Muscle of leg (tissue), 11 donors: Measurements from ENCODE around the gene FUBP1. TPM values are rescaled to one million over a fixed set of nuclear protein-coding genes. Genes with fewer than 3 reads are reported as not detected.

Source experiments
- DNase-seq: peaks from one replicate; pipeline ENCODE4 v3.0.0; 2013
- H3K27ac ChIP-seq: one replicate; pipeline ENCODE4 v1.5.1; 2013; ENCODE audit warnings: mild to moderate bottlenecking, low read length, control low read depth
- H3K27me3 ChIP-seq: one replicate; pipeline ENCODE4 v1.6.1; 2013; ENCODE audit warnings: low read length; ENCODE audit not compliant: control insufficient read depth, insufficient read depth
- H3K36me3 ChIP-seq: one replicate; pipeline ENCODE4 v1.6.1; 2013; ENCODE audit warnings: low read length; ENCODE audit not compliant: control insufficient read depth, insufficient read depth
- H3K4me1 ChIP-seq: one replicate; pipeline ENCODE4 v1.6.1; 2013; ENCODE audit warnings: low read length; ENCODE audit not compliant: control insufficient read depth, insufficient read depth
- H3K4me3 ChIP-seq: one replicate; pipeline ENCODE4 v1.5.1; 2013; ENCODE audit warnings: low read length, control low read depth
- H3K9me3 ChIP-seq: replicated peaks from 2 replicates; pipeline ENCODE4 v1.6.1; 2013; ENCODE audit warnings: low read depth, low read length; ENCODE audit not compliant: control insufficient read depth
- WGBS: methylation state at CpG from one replicate; pipeline ENCODE4 v1.1.5; 2013; ENCODE audit warnings: missing lambda C conversion rate; ENCODE audit not compliant: insufficient coverage; 5-methylcytosine and 5-hydroxymethylcytosine counted together
- polyA plus RNA-seq, 8 donors: library from polyadenylated mRNA; unstranded; fragments of 120-200 nt; gene quantifications; one replicate each; pipeline versions ENCODE4 v1.2.1 to v1.2.3, GENCODE V29; 2013; ENCODE audit warnings: inconsistent platforms in 1 of 8, low replicate concordance in 1 of 8; ENCODE audit not compliant: insufficient read length in 8 of 8, insufficient read depth in 1 of 8
- total RNA-seq: library from RNA; stranded (reverse); fragments of 120-200 nt; gene quantifications from one replicate; pipeline ENCODE4 v1.2.4, GENCODE V29; 2013

The FUBP1 gene
- total and polyA plus RNA-seq, 9 donors = 129 to 191 (median 155) TPM

- no peak overlapping the region for H3K4me3 ChIP-seq
- H3K4me1 ChIP-seq = peaks cover 13% of the 10 kb centered on the region
- peak overlapping the region; percentile 11 for H3K27ac ChIP-seq
- H3K27me3 ChIP-seq = no peaks in the 10 kb centered on the region
- DNase-seq = peak; percentile 14
- no CpG with 5 or more reads among the region's 2 CpGs for WGBS
- H3K36me3 ChIP-seq = peaks cover 5% of the 10 kb centered on the region
- H3K9me3 ChIP-seq = no peaks in the 10 kb centered on the region
Observed at GRCh38 chr1:77975907-77976306, 3.0 kb downstream of the FUBP1 start.

- H3K27me3 ChIP-seq = no peaks in the 10 kb centered on the region
- DNase-seq = no peak
- H3K4me1 ChIP-seq = peaks cover 13% of the 10 kb centered on the region
- H3K36me3 ChIP-seq = peaks cover 5% of the 10 kb centered on the region
- H3K4me3 ChIP-seq = no peak overlapping the region
- no CpG with 5 or more reads among the region's 4 CpGs for WGBS
- H3K27ac ChIP-seq = no peak overlapping the region
- H3K9me3 ChIP-seq = no peaks in the 10 kb centered on the region
Observed at GRCh38 chr1:77975386-77975785, 3.5 kb downstream of the FUBP1 start.

GRCh38 chr1:77972080-77972479 is 6.8 kb downstream of the FUBP1 start:
- H3K4me3 ChIP-seq = no peak overlapping the region
- H3K4me1 ChIP-seq = peaks cover 9% of the 10 kb centered on the region
- H3K36me3 ChIP-seq = peaks cover 5% of the 10 kb centered on the region
- DNase-seq = no peak
- no peaks in the 10 kb centered on the region for H3K9me3 ChIP-seq
- no peak overlapping the region for H3K27ac ChIP-seq
- no peaks in the 10 kb centered on the region for H3K27me3 ChIP-seq
- WGBS = no CpG with 5 or more reads among the region's 3 CpGs

GRCh38 chr1:77970192-77970591 is 8.7 kb downstream of the FUBP1 start:
- Histone ChIP-seq H3K27ac (no peak overlapping the region), H3K36me3 (peaks cover 15% of the 10 kb centered on the region), H3K9me3 (no peaks in the 10 kb centered on the region), H3K4me1 (no peaks in the 10 kb centered on the region), H3K4me3 (no peak overlapping the region), H3K27me3 (no peaks in the 10 kb centered on the region)
- WGBS = no CpG with 5 or more reads among the region's 1 CpG
- DNase-seq = no peak

- WGBS = 100% methylated on average over 3 of the region's 3 CpGs
- Histone ChIP-seq H3K4me1 (no peaks in the 10 kb centered on the region), H3K4me3 (no peak overlapping the region), H3K9me3 (no peaks in the 10 kb centered on the region), H3K36me3 (peaks cover 33% of the 10 kb centered on the region), H3K27ac (no peak overlapping the region), H3K27me3 (no peaks in the 10 kb centered on the region)
- no peak for DNase-seq
Observed at GRCh38 chr1:77966291-77966690, 12.6 kb downstream of the FUBP1 start.

GRCh38 chr1:77961392-77961791 is 17.5 kb downstream of the FUBP1 start:
- WGBS = 90% methylated on average over 2 of the region's 2 CpGs
- no peak for DNase-seq
- Histone ChIP-seq H3K27ac (no peak overlapping the region), H3K9me3 (no peaks in the 10 kb centered on the region), H3K27me3 (no peaks in the 10 kb centered on the region), H3K36me3 (peaks cover 56% of the 10 kb centered on the region), H3K4me3 (no peak overlapping the region), H3K4me1 (no peaks in the 10 kb centered on the region)

GRCh38 chr1:77958850-77959249 is 20.0 kb downstream of the FUBP1 start:
- H3K36me3 ChIP-seq = peaks cover 48% of the 10 kb centered on the region
- no peak overlapping the region for H3K4me3 ChIP-seq
- H3K27ac ChIP-seq = no peak overlapping the region
- no peaks in the 10 kb centered on the region for H3K9me3 ChIP-seq
- DNase-seq = no peak
- 100% methylated on average over 1 of the region's 2 CpGs for WGBS
- no peaks in the 10 kb centered on the region for H3K4me1 ChIP-seq
- H3K27me3 ChIP-seq = no peaks in the 10 kb centered on the region

GRCh38 chr1:77958391-77958790 is 20.5 kb downstream of the FUBP1 start:
- Histone ChIP-seq H3K4me1 (no peaks in the 10 kb centered on the region), H3K36me3 (peaks cover 47% of the 10 kb centered on the region), H3K27ac (no peak overlapping the region), H3K4me3 (no peak overlapping the region), H3K27me3 (no peaks in the 10 kb centered on the region), H3K9me3 (no peaks in the 10 kb centered on the region)
- DNase-seq = no peak

- no peak for DNase-seq
- Histone ChIP-seq H3K9me3 (no peaks in the 10 kb centered on the region), H3K27ac (no peak overlapping the region), H3K4me3 (no peak overlapping the region), H3K4me1 (no peaks in the 10 kb centered on the region), H3K27me3 (no peaks in the 10 kb centered on the region), H3K36me3 (peaks cover 40% of the 10 kb centered on the region)
- no CpG with 5 or more reads among the region's 3 CpGs for WGBS
Observed at GRCh38 chr1:77956464-77956863, 22.4 kb downstream of the FUBP1 start.

GRCh38 chr1:77955709-77956108 is 23.2 kb downstream of the FUBP1 start:
- H3K36me3 ChIP-seq = peaks cover 38% of the 10 kb centered on the region
- H3K27ac ChIP-seq = no peak overlapping the region
- WGBS = no CpG with 5 or more reads among the region's 3 CpGs
- H3K27me3 ChIP-seq = no peaks in the 10 kb centered on the region
- no peaks in the 10 kb centered on the region for H3K4me1 ChIP-seq
- no peak overlapping the region for H3K4me3 ChIP-seq
- no peak for DNase-seq
- H3K9me3 ChIP-seq = no peaks in the 10 kb centered on the region

GRCh38 chr1:77954521-77954920 is 24.4 kb downstream of the FUBP1 start:
- DNase-seq = no peak
- Histone ChIP-seq H3K27me3 (no peaks in the 10 kb centered on the region), H3K9me3 (no peaks in the 10 kb centered on the region), H3K4me3 (no peak overlapping the region), H3K4me1 (no peaks in the 10 kb centered on the region), H3K27ac (no peak overlapping the region), H3K36me3 (peaks cover 34% of the 10 kb centered on the region)
- no CpG with 5 or more reads among the region's 2 CpGs for WGBS
